Panc1 (cell line): ENCODE data around the gene PCDH10. TPM values are rescaled to one million over a fixed set of nuclear protein-coding genes. Genes with fewer than 3 reads are reported as not detected.

ENCODE experiments used
- ATAC-seq: fragments of 200-7000 bp; cut with Tn5 transposase; 2 replicates; pipeline ENCODE4 v1.9.1; 2020; ENCODE audit warnings: mild to moderate bottlenecking, moderate library complexity
- BruUV-seq: library from RNA; stranded (reverse); fragments of 400-500 nt; replicated peaks from 2 replicates; lab custom pipeline; 2021; lab: Mats Ljungman, UMichigan
- CTCF ChIA-PET: fragments of 300-600 bp; sonication (Branson Sonifier 250); formaldehyde crosslinking; loops from one replicate; lab custom pipeline; 2022; ENCODE audit warnings: antibody characterized with exemption; lab: Charles Lee
- POLR2A ChIA-PET: fragments of 300-600 bp; sonication (Branson Sonifier 250); formaldehyde crosslinking; loops from one replicate; lab custom pipeline; 2022; ENCODE audit warnings: antibody characterized with exemption; lab: Charles Lee
- DNase-seq: peaks from one replicate; pipeline ENCODE4 v3.0.0-alpha.2; 2010; ENCODE audit warnings: low read depth, low spot score
- H3K27ac ChIP-seq: 2 replicates; pipeline ENCODE4 v1.5.1; 2011; ENCODE audit warnings: mild to moderate bottlenecking, low read length, inconsistent platforms
- H3K27me3 ChIP-seq: fragments of 200-500 bp; sonication (Bioruptor generic); 2 replicates; pipeline ENCODE4 v1.6.0; 2014; ENCODE audit warnings: low read length, inconsistent platforms; ENCODE audit not compliant: control insufficient read depth, insufficient read depth
- H3K36me3 ChIP-seq: fragments of 200-500 bp; sonication (Bioruptor generic); 2 replicates; pipeline ENCODE4 v1.5.1; 2014; ENCODE audit warnings: inconsistent platforms, mild to moderate bottlenecking, low read length, moderate library complexity; ENCODE audit not compliant: control insufficient read depth, insufficient read depth
- H3K4me1 ChIP-seq: 2 replicates; pipeline ENCODE4 v1.5.1; 2011; ENCODE audit warnings: inconsistent platforms, mild to moderate bottlenecking, low read length, moderate library complexity; ENCODE audit not compliant: control insufficient read depth, insufficient read depth
- H3K4me3 ChIP-seq, 2 experiments: 2 replicates each; pipeline ENCODE4 v1.5.1; 2011 to 2012; ENCODE audit warnings: low read depth in 2 of 2, low read length in 2 of 2, mild to moderate bottlenecking in 2 of 2, inconsistent platforms in 1 of 2, moderate library complexity in 1 of 2
- H3K9me3 ChIP-seq: fragments of 200-500 bp; sonication (Bioruptor generic); 2 replicates; pipeline ENCODE4 v1.5.1; 2014; ENCODE audit warnings: low read depth, mild to moderate bottlenecking, inconsistent platforms, low read length, moderate library complexity; ENCODE audit not compliant: control insufficient read depth, insufficient read depth
- CTCF ChIP-seq: fragments of 450-650 bp; IDR thresholded peaks from 2 replicates; pipeline ENCODE4 v1.5.1; 2017; ENCODE audit warnings: mild to moderate bottlenecking
- POLR2AphosphoS5 ChIP-seq: IDR thresholded peaks from 2 replicates; pipeline ENCODE4 v1.6.1; 2012; ENCODE audit warnings: mild to moderate bottlenecking, low read depth, low read length, moderate library complexity
- REST ChIP-seq, 2 experiments: IDR thresholded peaks; 2 replicates each; pipeline ENCODE4 v1.6.1; 2011 to 2012; ENCODE audit warnings: low read depth in 2 of 2, control low read depth in 1 of 2, low read length in 1 of 2, mild to moderate bottlenecking in 1 of 2, moderate library complexity in 1 of 2; ENCODE audit not compliant: insufficient read depth in 1 of 2
- SIN3A ChIP-seq: IDR thresholded peaks from 2 replicates; pipeline ENCODE4 v1.6.1; 2012; ENCODE audit warnings: low read depth, mild to moderate bottlenecking, low read length, moderate library complexity, borderline replicate concordance; ENCODE audit not compliant: insufficient read depth
- TCF7L2 ChIP-seq: IDR thresholded peaks from 2 replicates; pipeline ENCODE4 v1.6.1; 2011; ENCODE audit warnings: mild to moderate bottlenecking, low read depth, low read length, inconsistent platforms
- in situ Hi-C: cut with HindIII; loops from 2 replicates; pipeline ENCODE4 v1.10.0; 2016; ENCODE audit warnings: low sequenced_read_pairs, low pct_unique_long_range_greater_than_20kb
- intact Hi-C: fragments of 100-400 bp; cut with micrococcal nuclease; formaldehyde crosslinking; loops from one replicate; pipeline ENCODE4 v1.10.0; 2022; ENCODE audit not compliant: unreplicated experiment
- total RNA-seq: library from RNA; stranded (reverse); gene quantifications from one replicate; pipeline ENCODE4 v1.2.1, GENCODE V29; 2021; ENCODE audit not compliant: unreplicated experiment

Gene PCDH10
- total RNA-seq, 1 experiment from 2014 or later: not detected

GRCh38 chr4:133124746-133125145, 24.3 kb upstream of the PCDH10 start:
- ChIA-PET POLR2A (no interaction called here), CTCF (no interaction called here)
- TF ChIP-seq TCF7L2 (no peak), SIN3A (no peak), POLR2AphosphoS5 (no peak), REST (IDR thresholded peaks at IDR 0.05; ENCODE audit: insufficient read depth in 1 of 2, low read depth in 2 of 2, low read length in 1 of 2) (no peak), CTCF (no peak)
- Histone ChIP-seq H3K4me3 (no peak overlapping the region), H3K27me3 (no peaks in the 10 kb centered on the region), H3K27ac (no peak overlapping the region), H3K36me3 (no peaks in the 10 kb centered on the region), H3K9me3 (no peaks in the 10 kb centered on the region), H3K4me1 (no peaks in the 10 kb centered on the region)
- ATAC-seq (no peak), DNase-seq (no peak)
- intact Hi-C loops (no loop called here), in situ Hi-C loops (no loop called here)
- BruUV-seq: no TSS peak

GRCh38 chr4:133127500-133127899, 21.6 kb upstream of the PCDH10 start:
- Histone ChIP-seq H3K36me3 (no peaks in the 10 kb centered on the region), H3K27me3 (no peaks in the 10 kb centered on the region), H3K27ac (no peak overlapping the region), H3K4me3 (no peak overlapping the region), H3K4me1 (no peaks in the 10 kb centered on the region), H3K9me3 (no peaks in the 10 kb centered on the region)
- ChIA-PET POLR2A (no interaction called here), CTCF (no interaction called here)
- no peak for TF ChIP-seq TCF7L2
- no peak for TF ChIP-seq POLR2AphosphoS5
- TF ChIP-seq CTCF: no peak
- TF ChIP-seq SIN3A: no peak
- no peak for TF ChIP-seq REST (IDR thresholded peaks at IDR 0.05; ENCODE audit: insufficient read depth in 1 of 2, low read depth in 2 of 2, low read length in 1 of 2)
- BruUV-seq: no TSS peak
- in situ Hi-C loops (no loop called here), intact Hi-C loops (no loop called here)
- no peak for DNase-seq
- no peak for ATAC-seq
